Measurements from ENCODE around the gene CNTN1.
"Not testable (repeated sequence)": the region's sequence is repeated elsewhere in the genome, so short reads cannot be mapped to it uniquely, and the experiment has no call there.

Gene CNTN1

GRCh38 chr12:40697566-40698259 is 5.5 kb downstream of the CNTN1 start:
- no peak for DNase-seq (ENCODE audit: low read depth, low spot score)

- DNase-seq (ENCODE audit: low read depth, low spot score), result no peak
These were observed 9.5 kb downstream of the CNTN1 start for GRCh38 chr12:40701756-40702155.

- no peak for DNase-seq (ENCODE audit: low read depth, low spot score)
These were observed 18.9 kb downstream of the CNTN1 start for GRCh38 chr12:40711121-40711520.

- DNase-seq (ENCODE audit: low read depth, low spot score), result no peak
These were observed 22.4 kb downstream of the CNTN1 start for GRCh38 chr12:40714636-40715035.

- DNase-seq (ENCODE audit: low read depth, low spot score), result no peak
These were observed 23.8 kb downstream of the CNTN1 start for GRCh38 chr12:40716037-40716436.

- no peak for DNase-seq (ENCODE audit: low read depth, low spot score)
These were observed 25.3 kb downstream of the CNTN1 start for GRCh38 chr12:40717576-40717975.

GRCh38 chr12:40718878-40719372 is 26.7 kb downstream of the CNTN1 start:
- DNase-seq (ENCODE audit: low read depth, low spot score), result no peak

GRCh38 chr12:40723001-40723400 is 30.8 kb downstream of the CNTN1 start:
- DNase-seq (ENCODE audit: low read depth, low spot score), result no peak

GRCh38 chr12:40726366-40726765 is 34.1 kb downstream of the CNTN1 start:
- DNase-seq (ENCODE audit: low read depth, low spot score), result no peak

GRCh38 chr12:40727774-40728483 is 35.7 kb downstream of the CNTN1 start:
- no peak for DNase-seq (ENCODE audit: low read depth, low spot score)

- no peak for DNase-seq (ENCODE audit: low read depth, low spot score)
These were observed 38.0 kb downstream of the CNTN1 start for GRCh38 chr12:40730281-40730680.

- DNase-seq (ENCODE audit: low read depth, low spot score), result no peak
These were observed 41.6 kb downstream of the CNTN1 start for GRCh38 chr12:40733871-40734270.

- no peak for DNase-seq (ENCODE audit: low read depth, low spot score)
These were observed 42.0 kb downstream of the CNTN1 start for GRCh38 chr12:40734276-40734675.

- no peak for DNase-seq (ENCODE audit: low read depth, low spot score)
These were observed 43.5 kb downstream of the CNTN1 start for GRCh38 chr12:40735551-40736230.

- DNase-seq (ENCODE audit: low read depth, low spot score), result not testable (repeated sequence)
These were observed 45.2 kb downstream of the CNTN1 start for GRCh38 chr12:40737416-40737815.

GRCh38 chr12:40738856-40739255 is 46.6 kb downstream of the CNTN1 start:
- no peak for DNase-seq (ENCODE audit: low read depth, low spot score)

- no peak for DNase-seq (ENCODE audit: low read depth, low spot score)
These were observed 49.8 kb downstream of the CNTN1 start for GRCh38 chr12:40742041-40742440.

- no peak for DNase-seq (ENCODE audit: low read depth, low spot score)
These were observed 53.1 kb downstream of the CNTN1 start for GRCh38 chr12:40745386-40745785.

GRCh38 chr12:40749863-40750262 is 57.6 kb downstream of the CNTN1 start:
- no peak for DNase-seq (ENCODE audit: low read depth, low spot score)

- DNase-seq (ENCODE audit: low read depth, low spot score), result no peak
These were observed 59.8 kb downstream of the CNTN1 start for GRCh38 chr12:40752011-40752410.

- no peak for DNase-seq (ENCODE audit: low read depth, low spot score)
These were observed 68.6 kb downstream of the CNTN1 start for GRCh38 chr12:40760821-40761220.

- DNase-seq (ENCODE audit: low read depth, low spot score), result no peak
These were observed 69.8 kb downstream of the CNTN1 start for GRCh38 chr12:40762072-40762471.
